H1 (cell line): ENCODE measurements around the gene KCNJ12. TPM values are rescaled to one million over a fixed set of nuclear protein-coding genes. Genes with fewer than 3 reads are reported as not detected.

Source experiments
- CTCF ChIA-PET: fragments of 300-600 bp; sonication (Branson Sonifier 250); formaldehyde crosslinking; loops from one replicate; lab custom pipeline; 2021; ENCODE audit not compliant: partially characterized antibody; lab: Charles Lee
- POLR2A ChIA-PET: fragments of 300-600 bp; sonication (Branson Sonifier 250); formaldehyde crosslinking; loops from one replicate; lab custom pipeline; 2021; ENCODE audit warnings: inconsistent platforms; ENCODE audit not compliant: partially characterized antibody; lab: Charles Lee
- DNase-seq, 2 experiments: peaks; one replicate each; pipeline versions ENCODE4 v3.0.0 to v3.0.0-alpha.2; 2010 to 2022; ENCODE audit warnings: low spot score in 2 of 2, low read depth in 1 of 2, mixed read lengths in 1 of 2
- FAIRE-seq: peaks from 2 replicates; lab custom pipeline; 2011; peaks lifted over from hg19 to GRCh38; lab: Jason Lieb, UNC
- H2AFZ ChIP-seq: 2 replicates; pipeline ENCODE4 v1.8.1; 2012; ENCODE audit warnings: low read length, inconsistent platforms
- H2AK5ac ChIP-seq: 2 replicates; pipeline ENCODE4 v1.6.1; 2013; ENCODE audit warnings: low read depth, low read length
- H2BK120ac ChIP-seq: replicated peaks from 2 replicates; pipeline ENCODE3; 2013; ENCODE audit warnings: low read depth, low read length, inconsistent platforms
- H2BK12ac ChIP-seq: 2 replicates; pipeline ENCODE4 v1.6.1; 2013; ENCODE audit warnings: low read depth, low read length
- H2BK15ac ChIP-seq: 2 replicates; pipeline ENCODE4 v1.6.1; 2013; ENCODE audit warnings: low read length
- H2BK20ac ChIP-seq: 2 replicates; pipeline ENCODE4 v1.6.1; 2013; ENCODE audit warnings: low read length
- H2BK5ac ChIP-seq: 2 replicates; pipeline ENCODE4 v1.6.1; 2013; ENCODE audit warnings: low read depth, low read length
- H3K14ac ChIP-seq: 2 replicates; pipeline ENCODE4 v1.6.1; 2013; ENCODE audit warnings: inconsistent platforms; ENCODE audit not compliant: insufficient read length
- H3K18ac ChIP-seq: 2 replicates; pipeline ENCODE4 v1.6.1; 2013; ENCODE audit warnings: low read length; ENCODE audit errors: extremely low read depth
- H3K23ac ChIP-seq: 2 replicates; pipeline ENCODE4 v1.6.1; 2013; ENCODE audit warnings: inconsistent platforms; ENCODE audit not compliant: insufficient read length
- H3K23me2 ChIP-seq: 2 replicates; pipeline ENCODE4 v1.6.1; 2013; ENCODE audit warnings: low read depth, low read length
- H3K27ac ChIP-seq: 2 replicates; pipeline ENCODE4 v1.6.1; 2011; ENCODE audit warnings: low read depth, low read length, inconsistent platforms
- H3K27me3 ChIP-seq, 4 experiments: replicated peaks in 1 of 4; 1 replicate in 1 of 4; 2 replicates in 3 of 4; pipeline versions ENCODE4 v1.6.1 to v1.8.1; 2011 to 2013; ENCODE audit warnings: low read length in 3 of 4, mild to moderate bottlenecking in 3 of 4, inconsistent platforms in 2 of 4, mixed read lengths in 2 of 4, moderate library complexity in 1 of 4; ENCODE audit not compliant: control insufficient read depth in 3 of 4, insufficient read depth in 3 of 4; ENCODE audit errors: extremely low read depth in 1 of 4
- H3K36me3 ChIP-seq, 4 experiments: 2 replicates each; pipeline versions ENCODE4 v1.6.1 to v1.8.1; 2011 to 2013; ENCODE audit warnings: mild to moderate bottlenecking in 4 of 4, low read length in 3 of 4, moderate library complexity in 2 of 4, control low read depth in 1 of 4, inconsistent platforms in 1 of 4; ENCODE audit not compliant: insufficient read depth in 4 of 4, control insufficient read depth in 2 of 4
- H3K4ac ChIP-seq: replicated peaks from 2 replicates; pipeline ENCODE3; 2013; ENCODE audit warnings: low read length, low read depth, mixed read lengths, inconsistent platforms; ENCODE audit not compliant: insufficient read length
- H3K4me1 ChIP-seq, 4 experiments: replicated peaks in 1 of 4; 1 replicate in 1 of 4; 2 replicates in 3 of 4; pipeline versions ENCODE4 v1.6.1 to v1.8.1; 2011 to 2013; ENCODE audit warnings: low read length in 3 of 4, inconsistent platforms in 2 of 4, mixed read lengths in 1 of 4; ENCODE audit not compliant: insufficient read depth in 4 of 4, control insufficient read depth in 3 of 4
- H3K4me2 ChIP-seq, 2 experiments: 2 replicates each; pipeline versions ENCODE4 v1.6.1 to v1.8.1; 2011 to 2013; ENCODE audit warnings: low read depth in 2 of 2, low read length in 2 of 2, control low read depth in 1 of 2, inconsistent platforms in 1 of 2, mild to moderate bottlenecking in 1 of 2; ENCODE audit not compliant: insufficient read depth in 1 of 2
- H3K4me3 ChIP-seq, 4 experiments: fragments of 200-600, 300-600 bp in 1 of 4; sonication (generic), shearing (Covaris generic), sonication (Bioruptor Twin) in 1 of 4; 2 replicates each; pipeline versions ENCODE4 v1.5.1 to v1.8.1; 2011 to 2016; ENCODE audit warnings: low read length in 4 of 4, low read depth in 3 of 4, control low read depth in 2 of 4, inconsistent platforms in 2 of 4, mild to moderate bottlenecking in 2 of 4, mixed read lengths in 1 of 4, moderate library complexity in 1 of 4; ENCODE audit not compliant: insufficient read depth in 2 of 4; ENCODE audit errors: extremely low read depth in 1 of 4
- H3K56ac ChIP-seq: replicated peaks from 2 replicates; pipeline ENCODE3; 2013; ENCODE audit warnings: low read depth, mild to moderate bottlenecking, mixed read lengths, low read length, inconsistent platforms; ENCODE audit not compliant: insufficient read length
- H3K79me1 ChIP-seq: 2 replicates; pipeline ENCODE4 v1.6.1; 2013; ENCODE audit warnings: low read depth, low read length, control low read depth
- H3K79me2 ChIP-seq, 2 experiments: 2 replicates each; pipeline versions ENCODE4 v1.6.1 to v1.8.1; 2012 to 2013; ENCODE audit warnings: low read length in 2 of 2, mild to moderate bottlenecking in 2 of 2, inconsistent platforms in 1 of 2; ENCODE audit not compliant: insufficient read depth in 2 of 2, control insufficient read depth in 1 of 2
- H3K9ac ChIP-seq, 4 experiments: replicated peaks in 1 of 4; 1 replicate in 1 of 4; 2 replicates in 3 of 4; pipeline versions ENCODE4 v1.6.1 to v1.8.1; 2011 to 2013; ENCODE audit warnings: low read depth in 3 of 4, low read length in 3 of 4, control low read depth in 2 of 4, mild to moderate bottlenecking in 2 of 4, moderate library complexity in 2 of 4, inconsistent platforms in 1 of 4; ENCODE audit errors: extremely low read depth in 1 of 4
- H3K9me3 ChIP-seq, 2 experiments: 2 replicates each; pipeline versions ENCODE4 v1.6.1 to v1.8.1; 2012 to 2013; ENCODE audit warnings: mild to moderate bottlenecking in 2 of 2, moderate library complexity in 2 of 2, control low read depth in 1 of 2, inconsistent platforms in 1 of 2, low read depth in 1 of 2, low read length in 1 of 2, mixed read lengths in 1 of 2; ENCODE audit not compliant: insufficient read depth in 2 of 2
- H4K20me1 ChIP-seq, 2 experiments: replicated peaks in 1 of 2; 2 replicates each; pipeline versions ENCODE3 to v1.8.1; 2011 to 2013; ENCODE audit warnings: inconsistent platforms in 2 of 2, low read length in 2 of 2, mild to moderate bottlenecking in 1 of 2; ENCODE audit not compliant: insufficient read depth in 2 of 2, control insufficient read depth in 1 of 2
- H4K5ac ChIP-seq: 2 replicates; pipeline ENCODE4 v1.6.1; 2013; ENCODE audit warnings: low read length, low read depth, mixed read lengths, inconsistent platforms; ENCODE audit not compliant: insufficient read length
- H4K8ac ChIP-seq: 2 replicates; pipeline ENCODE4 v1.8.0; 2013; ENCODE audit warnings: mild to moderate bottlenecking, moderate library complexity, low read length, inconsistent platforms; ENCODE audit not compliant: insufficient read depth; ENCODE audit errors: extremely low read depth
- H4K91ac ChIP-seq: replicated peaks from 2 replicates; pipeline ENCODE3; 2013; ENCODE audit warnings: low read length, mixed read lengths, inconsistent platforms; ENCODE audit not compliant: insufficient read length
- ATF2 ChIP-seq: IDR thresholded peaks from 2 replicates; pipeline ENCODE4 v1.6.1; 2012; ENCODE audit warnings: low read length, inconsistent platforms
- CBX5 ChIP-seq: fragments of 300-800, 300-1000 bp; sonication (generic); IDR thresholded peaks from 2 replicates; pipeline ENCODE4 v1.7.1; 2016; ENCODE audit warnings: antibody characterized with exemption, low read length, low read depth
- CBX8 ChIP-seq: fragments of 300-800, 300-1000 bp; sonication (generic); IDR thresholded peaks from 2 replicates; pipeline ENCODE4 v1.7.1; 2016; ENCODE audit warnings: low read depth, low read length, borderline replicate concordance
- EGR1 ChIP-seq: IDR thresholded peaks from 2 replicates; pipeline ENCODE4 v1.6.1; 2011; ENCODE audit warnings: low read depth, low read length, borderline replicate concordance
- FOSL1 ChIP-seq: IDR thresholded peaks from 2 replicates; pipeline ENCODE4 v1.6.1; 2011; ENCODE audit warnings: mild to moderate bottlenecking, low read depth, low read length, moderate library complexity; ENCODE audit not compliant: insufficient read depth
- MAX ChIP-seq: IDR thresholded peaks from 2 replicates; pipeline ENCODE4 v1.6.1; 2012; ENCODE audit warnings: inconsistent platforms
- RAD21 ChIP-seq, 2 experiments: IDR thresholded peaks in 1 of 2; conservative IDR thresholded peaks in 1 of 2; 2 replicates each; pipeline ENCODE4 v1.6.1; 2011; ENCODE audit warnings: low read depth in 2 of 2, low read length in 2 of 2, improper control_type of control experiment in 1 of 2, inconsistent platforms in 1 of 2, mild to moderate bottlenecking in 1 of 2, moderate library complexity in 1 of 2
- RNF2 ChIP-seq: fragments of 200-900, 300-1000 bp; sonication (generic); IDR thresholded peaks from 2 replicates; pipeline ENCODE4 v1.7.1; 2016; ENCODE audit warnings: borderline replicate concordance, low read depth, mild to moderate bottlenecking, antibody characterized with exemption, low read length; ENCODE audit not compliant: poor library complexity, severe bottlenecking; ENCODE audit errors: missing control alignments
- SIRT6 ChIP-seq: IDR thresholded peaks from one replicate; pipeline ENCODE4 v1.7.1; 2012; ENCODE audit warnings: low read length, inconsistent platforms
- SP1 ChIP-seq: IDR thresholded peaks from 2 replicates; pipeline ENCODE4 v1.6.1; 2011; ENCODE audit warnings: low read depth, low read length
- TAF7 ChIP-seq: optimal IDR thresholded peaks from 2 replicates; pipeline ENCODE3; 2011; ENCODE audit warnings: low read depth, mild to moderate bottlenecking, inconsistent platforms, low read length, moderate library complexity, borderline replicate concordance
- YY1 ChIP-seq: IDR thresholded peaks from 2 replicates; pipeline ENCODE4 v1.6.1; 2011; ENCODE audit warnings: low read depth, mild to moderate bottlenecking, low read length
- WGBS, 2 experiments: shearing (Covaris generic) in 1 of 2; methylation state at CpG; one replicate each; pipeline versions ENCODE4 v1.1.6 to v1.1.7; 2013 to 2015; ENCODE audit warnings: low lambda C conversion rate in 2 of 2, mixed read lengths in 2 of 2, inconsistent platforms in 1 of 2, low coverage in 1 of 2, missing lambda C conversion rate in 1 of 2; ENCODE audit not compliant: insufficient replicate concordance in 2 of 2, insufficient coverage in 1 of 2, insufficient read length in 1 of 2; ENCODE audit errors: extremely low coverage in 1 of 2, missing lambda C conversion rate in 1 of 2; 5-methylcytosine and 5-hydroxymethylcytosine counted together
- polyA plus RNA-seq, 7 experiments: library from polyadenylated mRNA; depleted of rRNA in 3 of 7; stranded (reverse) in 5 of 7; unstranded in 2 of 7; fragments of >200 nt in 5 of 7; fragments of 200-250 nt in 2 of 7; gene quantifications; 1 replicate in 5 of 7; 2 replicates in 1 of 7; 4 replicates in 1 of 7; pipeline versions ENCODE4 v1.2.1 to v1.2.3, GENCODE V29; 2011 to 2013; ENCODE audit warnings: missing spikeins in 2 of 7, mixed read lengths in 2 of 7
- total RNA-seq: library from RNA; stranded (reverse); fragmentation: NEBNext Ultra II Directional; extraction: Animal tissue kit (Norgen Biotek cat#: 25700); gene quantifications from 2 replicates; pipeline ENCODE4 v1.2.1, GENCODE V29; 2021

KCNJ12 gene
- total and polyA plus RNA-seq, 2 of the 8 experiments (the other 6 are each of a cell fraction or from before 2014, with no cell fraction given) = 1.2 to 1.5 TPM

- DNase-seq (no peak), FAIRE-seq (no peak)
- Histone ChIP-seq H4K91ac (no peak overlapping the region), H3K14ac (no peak overlapping the region), H3K4me2 (no peak overlapping the region), H3K79me2 (no peaks in the 10 kb centered on the region), H4K5ac (no peak overlapping the region), H4K8ac (peak overlapping the region; percentile 48; the same call in 1 of the 2 replicates), H3K23ac (no peak overlapping the region), H2AFZ (no peak overlapping the region), H3K23me2 (peaks cover 8% of the 10 kb centered on the region; the same call in 1 of the 2 replicates), H3K27me3 (no peaks in the 10 kb centered on the region; a peak in 1 of 7 replicates), H3K9ac (no peak overlapping the region), H2BK5ac (no peak overlapping the region), H3K36me3 (no peaks in the 10 kb centered on the region), H3K4me1 (no peaks in the 10 kb centered on the region), H2BK120ac (no peak overlapping the region), H2BK20ac (no peak overlapping the region), H3K79me1 (no peaks in the 10 kb centered on the region; the same call in 1 of the 2 replicates), H3K18ac (no peak overlapping the region), H4K20me1 (no peaks in the 10 kb centered on the region), H3K4ac (no peak overlapping the region), H3K4me3 (no peak overlapping the region), H2AK5ac (no peak overlapping the region), H3K56ac (no peak overlapping the region), H3K9me3 (no peaks in the 10 kb centered on the region), H2BK12ac (peak overlapping the region; percentile 39; the same call in 1 of the 2 replicates), H2BK15ac (no peak overlapping the region), H3K27ac (no peak overlapping the region; the same call in 1 of the 2 replicates)
- CTCF ChIA-PET = interaction anchor here (1.4 kb wide), 1 partner anchor 72 kb away, joined by 5 read pairs; no protein-coding TSS in a partner anchor
- POLR2A ChIA-PET = no interaction called here
- 68% methylated on average over 8 of the region's 8 CpGs; no CpG with 5 or more reads in 1 of the 2 experiments for WGBS, 2 experiments
- no peak for TF ChIP-seq YY1
- no peak for TF ChIP-seq SIRT6
- TF ChIP-seq RAD21 (IDR thresholded peaks at IDR 0.05 in 1 of 2, conservative IDR thresholded peaks at IDR 0.05 in 1 of 2; ENCODE audit: low read depth in 2 of 2, low read length in 2 of 2) = no peak
- no peak for TF ChIP-seq SP1
- no peak for TF ChIP-seq ATF2
- no peak for TF ChIP-seq MAX
- TF ChIP-seq CBX8 = no peak
- TF ChIP-seq RNF2 = no peak
- no peak for TF ChIP-seq CBX5
- no peak for TF ChIP-seq FOSL1
- TF ChIP-seq TAF7 = no peak
- no peak for TF ChIP-seq EGR1
These were observed 23.2 kb upstream of the KCNJ12 start for GRCh38 chr17:21352981-21353265.
